Left kidney (tissue), 2 donors: ENCODE results near the gene SUPT3H. TPM values are rescaled to one million over a fixed set of nuclear protein-coding genes. Genes with fewer than 3 reads are reported as not detected.

Source experiments
- DNase-seq: peaks from one replicate; pipeline ENCODE4 v3.0.0-alpha.2; 2013
- polyA plus RNA-seq: library from polyadenylated mRNA; unstranded; fragments of 120-200 nt; gene quantifications from one replicate; pipeline ENCODE4 v1.2.1, GENCODE V29; 2013; ENCODE audit not compliant: insufficient read length

Gene SUPT3H
- polyA plus RNA-seq, 1 donor: 23.4 TPM

- no peak for DNase-seq
Observed at GRCh38 chr6:44833248-44833647, 544.5 kb downstream of the SUPT3H start.

GRCh38 chr6:44831002-44831610, 546.6 kb downstream of the SUPT3H start:
- DNase-seq: peak; percentile 11

GRCh38 chr6:44829836-44830235, 547.9 kb downstream of the SUPT3H start:
- no peak for DNase-seq

- DNase-seq: no peak
Observed at GRCh38 chr6:44828780-44829179, 549.0 kb downstream of the SUPT3H start.

- no peak for DNase-seq
Observed at GRCh38 chr6:44826025-44826676, 551.6 kb downstream of the SUPT3H start.

DNA sequence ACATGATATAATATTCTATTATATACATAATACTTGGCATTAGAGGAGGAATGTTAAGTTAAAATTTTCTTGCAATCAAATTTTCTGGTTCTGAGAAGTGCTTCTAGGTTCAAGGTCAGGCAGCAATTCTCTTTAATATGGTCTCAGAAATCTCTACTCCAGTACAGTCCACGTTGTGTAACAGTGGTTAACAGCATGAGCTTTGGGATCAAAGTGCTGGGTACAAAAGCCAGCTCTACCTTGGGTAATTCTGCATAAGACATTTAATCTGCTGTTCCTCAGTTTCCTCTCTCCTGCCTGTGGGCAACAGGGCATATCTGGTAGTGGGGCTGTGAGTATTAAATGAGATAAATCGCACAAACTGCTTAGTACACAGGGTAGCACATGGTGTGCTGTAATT, 552.5 kb downstream of the SUPT3H start:
- DNase-seq: no peak

- no peak for DNase-seq
Observed at GRCh38 chr6:44824567-44824966, 553.2 kb downstream of the SUPT3H start.

DNA sequence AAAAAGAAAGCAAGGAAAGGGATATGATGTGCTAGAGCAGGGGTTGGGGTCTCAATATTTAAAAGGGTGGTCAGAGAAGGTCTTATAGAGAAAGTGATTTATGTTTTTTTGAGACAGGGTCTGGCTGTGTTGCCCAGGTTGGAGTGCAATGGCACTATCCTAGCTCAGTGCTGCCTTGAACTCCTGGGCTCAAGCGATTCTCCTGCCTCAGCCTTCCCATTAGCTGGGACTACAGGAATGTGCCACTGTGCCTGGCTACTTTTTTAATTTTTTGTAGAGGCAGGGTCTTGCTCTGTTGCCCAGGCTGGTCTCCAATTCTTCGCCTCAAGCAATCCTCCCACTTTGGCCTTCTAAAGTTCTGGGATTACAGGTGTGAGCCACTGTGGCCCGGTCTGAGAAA, 557.0 kb downstream of the SUPT3H start:
- DNase-seq: no peak

DNA sequence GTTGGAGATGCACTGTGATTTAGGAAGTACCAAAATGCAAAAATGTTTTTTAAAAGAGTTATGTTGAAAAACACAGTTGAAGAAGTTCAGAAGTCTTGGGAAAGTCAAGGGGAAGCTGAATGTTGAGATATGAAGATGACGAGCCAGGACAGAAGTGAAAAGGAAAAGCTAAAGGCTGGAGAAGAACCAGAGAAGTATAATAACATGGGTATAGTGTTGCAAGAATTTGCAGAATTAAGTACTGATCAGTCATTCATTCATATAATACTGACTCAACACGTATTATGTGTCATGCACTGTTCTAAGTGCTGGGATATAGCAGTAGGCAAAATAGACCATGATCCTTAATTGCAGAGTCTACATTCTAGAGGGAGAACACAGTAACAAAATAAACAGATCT, 557.4 kb downstream of the SUPT3H start:
- no peak for DNase-seq

- DNase-seq: no peak
Observed at GRCh38 chr6:44811456-44811855, 566.3 kb downstream of the SUPT3H start.

- no peak for DNase-seq
Observed at GRCh38 chr6:44809258-44809657, 568.5 kb downstream of the SUPT3H start.

DNA sequence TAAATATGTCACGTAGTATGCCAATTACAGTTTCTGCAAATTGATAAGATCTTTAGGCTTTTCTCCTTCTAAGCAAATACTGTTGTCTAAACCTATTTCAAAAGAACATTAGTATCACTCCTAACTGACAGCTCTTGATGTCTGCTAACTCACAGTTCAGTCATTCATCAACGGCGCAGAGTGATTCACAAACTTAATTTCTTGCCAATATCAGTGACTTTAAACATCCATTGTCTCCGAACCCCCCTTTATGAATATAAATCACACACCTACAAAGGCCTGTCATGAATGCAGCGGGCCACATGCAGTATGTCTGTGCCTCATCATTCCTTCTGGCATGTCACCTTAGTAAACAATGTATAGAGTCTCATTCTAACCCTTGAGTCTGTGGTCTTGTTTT, 569.6 kb downstream of the SUPT3H start:
- DNase-seq: no peak

DNA sequence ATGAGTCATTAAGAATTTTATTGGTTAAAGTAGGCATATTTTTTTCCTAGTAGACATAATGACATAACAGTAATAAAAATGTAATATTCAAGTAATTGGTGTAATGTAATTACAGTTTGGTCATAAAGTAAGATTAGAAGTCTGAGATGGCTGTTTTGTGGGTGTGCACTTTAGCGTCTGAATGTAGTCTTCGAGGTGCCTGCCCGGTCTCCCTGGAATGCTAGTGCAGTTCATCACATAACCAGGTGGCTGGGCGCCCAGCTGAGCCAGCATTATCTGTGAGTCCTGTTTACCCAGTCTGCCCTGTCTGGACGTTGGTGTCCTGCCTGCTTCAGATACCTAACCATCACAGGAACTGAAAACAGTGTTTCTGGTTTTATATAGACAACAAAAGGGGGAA, 571.1 kb downstream of the SUPT3H start:
- no peak for DNase-seq

DNA sequence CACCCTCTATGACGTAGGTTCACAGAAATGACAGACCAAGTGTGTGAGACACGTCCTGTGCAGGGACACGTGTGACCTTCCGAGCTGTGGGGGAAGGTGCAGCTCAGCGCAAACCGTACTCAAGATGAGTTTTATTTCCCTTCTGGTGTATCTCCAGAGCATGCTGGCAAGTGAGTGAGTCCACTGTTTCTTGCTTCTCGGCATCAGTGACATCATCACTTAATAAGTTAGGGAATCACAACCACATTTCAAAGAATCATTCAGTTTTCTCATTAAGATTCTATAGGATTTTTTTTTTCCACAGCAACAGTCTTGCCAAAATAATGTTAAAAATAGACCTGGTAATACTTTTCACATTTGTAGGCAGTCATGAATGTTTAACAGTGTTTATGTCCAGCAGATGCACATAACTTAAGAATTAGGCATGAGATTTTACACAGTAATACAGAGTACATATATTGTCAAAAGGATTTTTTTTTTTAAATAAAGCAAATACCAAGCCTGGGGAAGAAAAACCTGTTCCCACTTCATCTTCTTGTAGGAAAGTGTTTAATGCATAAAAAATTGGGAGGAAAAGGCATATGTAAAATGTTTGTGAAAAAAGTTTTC, 572.4 kb downstream of the SUPT3H start:
- no peak for DNase-seq

- no peak for DNase-seq
Observed at GRCh38 chr6:44804546-44805159, 573.1 kb downstream of the SUPT3H start.

- DNase-seq: no peak
Observed at GRCh38 chr6:44804016-44804415, 573.7 kb downstream of the SUPT3H start.

DNA sequence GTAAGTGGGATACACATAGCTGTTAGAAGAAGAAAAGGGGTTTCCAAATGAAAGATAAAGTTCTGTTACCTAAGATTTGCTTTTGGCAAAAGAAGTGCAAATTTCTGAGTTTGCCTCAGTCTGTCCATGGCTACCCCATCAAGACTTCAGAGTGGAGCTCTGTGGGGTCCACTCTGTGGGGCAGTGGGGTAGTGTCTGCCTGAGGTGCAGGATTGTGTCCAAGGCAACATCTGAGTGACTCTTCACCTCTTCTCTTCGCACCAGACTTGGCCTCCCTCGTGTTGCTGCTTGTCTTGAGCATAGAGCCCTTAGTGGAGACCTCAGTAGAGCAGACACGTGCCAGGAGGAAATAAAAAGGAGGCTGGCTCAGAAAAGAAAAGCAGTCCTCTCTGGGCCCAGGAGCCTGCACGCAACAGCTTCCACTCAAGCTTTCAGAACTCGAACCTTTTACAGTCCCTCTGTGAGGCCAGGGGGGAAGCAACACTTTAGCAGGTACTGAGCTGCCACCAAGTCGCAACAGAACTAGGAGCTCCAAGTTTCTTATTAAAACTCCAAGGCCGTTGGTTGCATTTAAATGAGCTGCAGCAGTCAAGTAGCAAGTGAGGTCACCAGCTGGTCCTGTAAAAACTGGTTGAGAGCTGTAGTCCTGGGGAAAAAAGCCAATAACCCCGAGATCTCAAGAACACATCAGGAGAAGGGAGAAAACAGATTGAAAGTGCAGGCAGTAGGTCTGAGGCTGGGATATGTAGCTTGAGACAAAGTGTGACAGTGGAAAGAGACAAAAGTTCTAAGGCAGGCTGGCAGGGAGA, 576.7 kb downstream of the SUPT3H start:
- DNase-seq: no peak

DNA sequence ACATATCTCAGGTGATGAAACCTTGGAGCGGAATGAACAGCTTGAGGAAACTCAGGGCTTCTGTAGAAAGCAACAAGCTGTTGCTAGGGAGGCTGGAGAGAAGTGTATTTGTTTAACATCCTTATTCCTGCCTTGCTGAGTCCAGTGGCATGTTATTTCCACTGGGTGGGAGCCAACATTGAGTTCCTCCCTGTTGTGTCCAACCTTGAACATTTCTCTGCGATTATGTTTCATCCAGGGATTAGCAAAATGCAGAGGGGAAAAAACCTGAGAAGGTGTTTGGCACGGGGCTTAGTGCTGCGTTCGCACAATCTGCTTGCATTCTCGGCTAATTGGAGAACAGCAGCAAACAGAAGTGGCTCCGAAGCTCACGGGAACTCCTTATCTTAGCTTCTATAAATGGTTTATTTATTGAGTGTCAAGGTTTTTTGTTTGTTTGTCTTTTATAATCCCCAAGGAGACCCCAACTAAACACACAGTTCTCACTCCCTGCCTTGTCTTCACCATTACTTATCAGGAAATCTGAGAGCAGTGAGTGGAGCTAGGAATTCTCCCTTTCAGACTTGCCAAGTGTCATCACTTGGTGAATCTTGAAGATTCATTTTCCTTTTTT, 577.5 kb downstream of the SUPT3H start:
- peak; percentile 53 for DNase-seq

- DNase-seq: no peak
Observed at GRCh38 chr6:44797746-44798145, 580.0 kb downstream of the SUPT3H start.

DNA sequence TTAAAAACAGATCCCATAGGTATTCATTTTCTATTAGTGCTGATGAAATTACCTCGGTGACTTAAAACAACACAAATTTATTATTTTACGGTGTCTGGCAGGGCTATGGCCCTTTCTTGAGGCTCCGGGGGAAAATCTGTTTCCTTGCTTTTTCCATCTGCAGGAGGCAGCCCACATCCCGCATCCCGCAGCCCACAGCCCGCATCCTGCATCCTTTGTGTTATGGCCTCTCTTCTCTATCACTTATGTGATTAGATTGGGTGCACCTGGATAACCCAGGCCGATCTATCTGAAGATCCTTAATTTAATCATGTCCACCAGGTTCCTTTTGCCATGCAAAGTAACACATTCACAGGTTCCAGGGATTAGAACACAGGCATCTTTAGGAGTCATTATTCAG, 582.4 kb downstream of the SUPT3H start:
- no peak for DNase-seq

DNA sequence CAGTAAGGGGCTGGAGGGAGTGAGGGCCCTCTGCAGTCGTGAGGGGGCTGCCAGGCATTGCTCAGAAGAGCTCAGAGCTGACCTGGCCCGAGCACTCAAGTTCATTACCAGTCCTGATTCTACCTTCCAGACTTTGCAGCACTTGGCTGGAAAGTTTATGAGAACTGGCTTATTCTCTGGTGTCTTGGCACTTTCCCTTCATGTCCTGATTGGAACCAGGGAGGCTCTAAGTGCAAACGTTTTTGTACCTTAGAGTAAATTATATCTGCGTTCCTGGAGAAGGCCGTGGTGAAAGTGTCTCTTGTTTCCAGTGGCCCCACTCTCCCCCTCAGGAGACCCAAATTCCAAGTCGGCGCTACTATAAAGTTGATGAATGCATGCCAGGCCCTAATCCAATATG, 587.9 kb downstream of the SUPT3H start:
- no peak for DNase-seq

- no peak for DNase-seq
Observed at GRCh38 chr6:44789061-44789460, 588.7 kb downstream of the SUPT3H start.
